GM21423 (cell line): Measurements from ENCODE around the gene SALL4.
"Not testable (repeated sequence)": the region's sequence is repeated elsewhere in the genome, so short reads cannot be mapped to it uniquely, and the experiment has no call there.

ENCODE experiments used
- ATAC-seq: cut with Tn5 transposase; IDR thresholded peaks from one replicate; pipeline ENCODE4 v1.9.1; 2021; ENCODE audit warnings: mild to moderate bottlenecking, moderate library complexity; ENCODE audit not compliant: unreplicated experiment

Gene SALL4

GRCh38 chr20:51803148-51803854 is 980 bp upstream of the SALL4 start:
- no peak for ATAC-seq

- ATAC-seq: no peak
Measured at GRCh38 chr20:51801823-51802123, 548 bp downstream of the SALL4 start.

GRCh38 chr20:51801122-51801822 is 1.0 kb downstream of the SALL4 start:
- ATAC-seq: no peak

GRCh38 chr20:51800872-51801121 is 1.5 kb downstream of the SALL4 start:
- ATAC-seq: no peak

GRCh38 chr20:51800060-51800871 is 2.1 kb downstream of the SALL4 start:
- peak; percentile 62 for ATAC-seq

- no peak for ATAC-seq
Measured at GRCh38 chr20:51799401-51799860, 2.9 kb downstream of the SALL4 start.

- ATAC-seq: no peak
Measured at GRCh38 chr20:51797357-51798025, 4.8 kb downstream of the SALL4 start.

- no peak for ATAC-seq
Measured at GRCh38 chr20:51796340-51796739, 6.0 kb downstream of the SALL4 start.

- ATAC-seq: no peak
Measured at GRCh38 chr20:51792960-51793359, 9.4 kb downstream of the SALL4 start.

GRCh38 chr20:51791626-51792025 is 10.7 kb downstream of the SALL4 start:
- ATAC-seq: no peak

GRCh38 chr20:51790256-51790655 is 12.1 kb downstream of the SALL4 start:
- no peak for ATAC-seq

- no peak for ATAC-seq
Measured at GRCh38 chr20:51789434-51789833, 12.9 kb downstream of the SALL4 start.

GRCh38 chr20:51788822-51789221 is 13.5 kb downstream of the SALL4 start:
- ATAC-seq: no peak

- ATAC-seq: no peak
Measured at GRCh38 chr20:51784299-51784698, 18.0 kb downstream of the SALL4 start.

- not testable (repeated sequence) for ATAC-seq
Measured at GRCh38 chr20:51778229-51778759, 24.0 kb downstream of the SALL4 start.

- no peak for ATAC-seq
Measured at GRCh38 chr20:51775241-51775640, 27.1 kb downstream of the SALL4 start.

- no peak for ATAC-seq
Measured at GRCh38 chr20:51772236-51772635, 30.1 kb downstream of the SALL4 start.

GRCh38 chr20:51769976-51770615 is 32.2 kb downstream of the SALL4 start:
- no peak for ATAC-seq

- no peak for ATAC-seq
Measured at GRCh38 chr20:51768759-51769517, 33.4 kb downstream of the SALL4 start.
